Stimulated activated naive CD4-positive, alpha-beta T cell treated with Interleukin-2 at 50 U/mL for 16 hours (primary cell): Measurements from ENCODE around the gene KCMF1.

ENCODE experiments used
- DNase-seq: peaks from one replicate; lab custom pipeline; 2025; lab: John Stamatoyannopoulos, UW

KCMF1 gene

DNA sequence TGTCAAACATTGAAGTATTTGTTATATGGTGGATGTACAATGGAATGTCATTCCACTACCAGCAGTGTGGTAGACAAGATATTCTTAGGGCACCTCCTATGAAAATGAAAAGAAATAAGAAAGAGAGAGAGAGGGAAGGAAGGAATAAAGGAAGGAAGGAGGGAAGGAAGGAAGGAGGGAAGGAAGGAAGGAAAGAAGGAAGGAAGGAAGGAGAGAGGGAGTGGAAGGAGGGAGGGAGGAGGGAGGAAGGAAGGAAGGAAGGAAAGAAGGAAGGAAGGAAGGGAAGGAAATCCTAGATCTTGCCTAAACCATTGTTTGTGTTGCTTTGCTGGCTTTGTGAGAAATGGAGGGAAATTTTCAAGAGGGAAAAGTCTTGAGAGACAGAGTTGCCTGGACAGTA is 112.1 kb downstream of the KCMF1 start:
- no peak for DNase-seq

DNA sequence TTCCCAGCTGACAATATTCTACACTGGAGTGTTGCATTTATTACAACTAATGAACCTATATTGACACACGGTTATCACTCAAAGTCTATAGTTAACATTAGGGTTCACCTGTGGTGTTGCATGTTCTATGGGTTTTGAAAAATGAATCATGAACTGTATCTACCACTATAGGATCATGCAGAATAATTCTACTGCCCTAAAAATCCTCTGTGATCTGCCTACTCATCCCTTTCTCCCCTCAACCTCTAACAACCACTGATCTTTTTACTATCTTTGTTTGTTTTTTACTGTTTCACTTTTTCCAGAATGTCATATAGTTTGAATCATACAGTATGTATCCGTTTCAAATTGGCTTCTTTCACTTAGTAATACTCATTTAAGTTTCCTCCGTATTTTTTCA is 114.6 kb downstream of the KCMF1 start:
- DNase-seq = no peak

DNA sequence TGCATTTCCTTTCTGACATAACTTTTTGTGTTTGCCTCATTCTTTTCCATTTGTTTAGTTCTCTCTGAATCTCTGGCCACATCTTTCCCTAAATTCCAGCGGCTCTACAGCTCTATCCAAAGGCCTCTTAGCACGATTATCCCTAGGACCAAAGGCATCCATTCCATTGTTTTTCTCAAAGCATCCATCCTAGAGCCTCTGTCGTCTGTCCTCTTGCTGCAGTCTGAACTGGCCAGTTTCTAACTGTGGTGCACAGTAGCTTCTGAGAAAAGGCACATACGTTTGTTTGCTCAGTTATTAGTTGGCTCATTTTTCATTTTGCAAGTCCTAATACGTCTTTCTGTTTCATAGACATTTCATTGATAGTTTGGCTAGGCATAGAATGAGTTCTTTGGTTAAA is 116.6 kb downstream of the KCMF1 start:
- DNase-seq = no peak

DNA sequence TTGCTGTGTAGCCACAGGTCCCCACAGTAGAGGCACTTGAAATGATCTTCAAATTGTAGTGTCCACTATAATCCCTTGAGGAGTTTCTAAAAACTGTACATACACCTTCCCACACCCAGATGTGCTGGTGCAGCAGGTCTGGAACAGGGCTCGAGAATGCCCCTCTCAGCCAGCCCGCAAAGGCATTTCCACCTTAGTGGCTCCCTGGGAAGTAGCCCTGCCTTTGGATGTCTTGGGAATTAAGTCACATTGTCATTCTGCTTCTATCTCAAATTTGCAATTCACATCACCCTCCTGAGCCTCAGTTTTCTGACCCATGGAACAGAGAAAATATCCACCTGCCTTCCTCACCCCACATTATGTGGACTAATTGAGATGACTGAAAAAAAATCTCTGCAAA is 118.0 kb downstream of the KCMF1 start:
- DNase-seq = no peak

DNA sequence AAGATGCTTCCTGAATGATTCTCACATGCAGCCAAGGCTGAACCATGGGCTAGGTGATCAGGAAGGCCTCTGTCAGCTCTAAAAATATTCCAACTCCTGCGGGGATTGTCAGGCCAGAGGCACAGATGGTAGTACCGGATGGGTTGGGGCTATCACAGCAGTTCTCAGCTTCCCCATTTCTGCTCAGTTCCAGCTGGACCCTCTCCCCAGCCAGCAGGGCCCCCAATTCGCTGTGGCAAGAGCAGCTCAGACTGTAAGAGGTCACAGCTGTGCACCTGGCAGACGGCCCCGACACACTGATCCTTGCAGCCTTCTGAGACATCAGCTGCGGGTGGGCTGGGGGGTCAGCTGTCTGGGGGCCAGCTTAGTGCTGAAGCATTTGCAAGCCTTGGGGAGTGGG is 118.6 kb downstream of the KCMF1 start:
- no peak for DNase-seq

DNA sequence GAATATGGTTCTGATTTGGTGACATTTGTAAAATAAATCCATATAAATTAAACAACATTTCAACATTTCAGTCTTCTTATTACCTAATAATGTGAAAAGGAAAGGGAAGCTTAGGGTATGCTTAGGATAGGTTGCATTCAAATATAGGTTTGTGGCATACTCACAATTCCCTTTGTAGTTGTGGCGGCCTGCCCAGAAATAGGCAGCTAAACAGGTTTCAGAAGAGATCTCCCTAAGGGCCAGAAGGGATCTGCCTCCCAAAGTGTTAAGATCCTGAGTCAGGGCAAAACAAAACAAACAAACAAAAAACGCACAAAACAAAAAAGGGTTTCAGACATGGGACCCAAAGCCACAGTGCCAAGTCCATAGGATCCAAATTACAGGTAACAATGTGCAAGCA is 120.9 kb downstream of the KCMF1 start:
- no peak for DNase-seq

DNA sequence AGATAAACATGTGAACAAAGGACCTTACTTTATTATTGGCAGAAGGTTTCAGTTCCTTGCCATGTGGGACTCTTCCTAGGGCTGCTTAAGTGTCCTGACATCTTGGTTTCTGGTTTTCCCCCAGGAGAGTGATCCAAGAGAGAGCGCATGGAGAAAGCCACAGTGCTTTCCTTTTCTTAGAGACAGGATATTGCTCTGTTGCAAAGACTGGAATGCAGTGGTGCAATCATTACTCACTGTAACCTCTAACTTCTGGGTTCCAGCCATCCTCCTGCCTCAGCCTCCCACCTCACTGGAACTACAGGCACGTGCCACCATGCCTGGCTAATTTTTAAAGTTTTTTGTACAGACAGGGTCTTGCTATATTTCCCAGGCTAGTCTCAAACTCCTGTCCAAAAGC is 124.1 kb downstream of the KCMF1 start:
- no peak for DNase-seq

DNA sequence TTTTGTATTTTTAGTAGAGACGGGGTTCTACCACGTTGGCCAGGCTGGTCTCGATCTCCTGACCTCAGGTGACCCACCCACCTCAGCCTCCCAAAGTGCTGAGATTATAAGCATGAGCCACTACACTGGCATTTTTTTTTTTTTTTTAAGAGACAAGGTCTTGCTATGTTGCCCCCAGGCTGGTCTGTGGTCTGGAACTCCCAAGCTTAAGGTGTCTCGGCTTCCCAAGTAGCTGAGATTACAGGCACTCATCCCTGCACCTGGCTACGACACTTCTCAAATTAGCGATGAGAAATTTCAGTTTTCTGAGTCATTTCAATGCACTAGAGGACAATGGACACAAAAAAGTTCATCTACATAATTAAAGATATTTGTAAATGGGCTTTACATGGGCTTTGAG is 125.7 kb downstream of the KCMF1 start:
- no peak for DNase-seq

DNA sequence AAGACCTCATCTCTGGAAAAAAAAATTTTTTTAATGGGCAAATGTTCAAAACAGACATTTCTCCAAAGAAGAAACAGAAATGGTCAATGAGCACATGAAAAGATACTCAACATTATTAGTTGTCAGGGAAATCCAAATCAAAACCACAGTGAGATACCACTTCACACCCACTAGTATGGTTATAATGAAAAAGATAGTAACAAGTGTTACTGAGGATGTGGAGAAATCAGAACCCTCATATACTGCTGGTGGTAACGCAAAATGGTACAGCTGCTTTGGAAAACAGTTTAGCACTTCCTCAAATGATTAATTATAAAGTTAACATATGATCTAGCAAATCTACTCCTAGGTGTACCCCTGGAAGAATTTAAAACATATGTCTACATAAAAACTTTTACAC is 133.3 kb downstream of the KCMF1 start:
- no peak for DNase-seq

DNA sequence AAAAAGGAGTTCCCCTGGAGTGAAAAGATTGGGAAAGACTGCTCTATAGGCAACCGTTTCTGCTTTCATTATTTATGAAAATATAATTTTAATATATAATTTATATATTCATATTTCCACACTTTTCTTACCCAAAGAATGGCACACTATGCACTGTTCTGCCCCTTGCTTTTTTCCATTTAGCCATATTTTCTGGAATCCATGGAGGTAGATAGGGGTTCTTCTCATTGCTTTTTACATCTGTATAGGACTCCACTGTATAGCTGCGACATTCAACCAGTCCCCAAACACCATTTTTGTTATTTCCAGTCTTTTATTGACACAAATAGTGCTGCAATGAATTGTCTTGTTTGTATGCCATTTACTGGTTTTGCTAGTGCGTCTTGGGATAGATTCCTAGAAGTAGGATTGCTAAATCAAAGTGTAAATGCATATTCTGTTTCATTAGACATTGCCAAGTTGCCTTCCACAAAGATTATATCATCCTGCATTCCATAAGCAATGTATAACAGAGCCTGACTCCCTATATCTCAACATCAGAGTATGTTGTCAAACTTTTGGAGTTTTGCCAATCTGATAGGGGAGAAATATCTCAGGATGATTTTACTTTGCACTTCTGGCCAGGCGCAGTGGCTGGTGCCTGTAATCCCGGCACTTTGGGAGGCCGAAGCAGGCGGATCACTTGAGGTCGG is 135.7 kb downstream of the KCMF1 start:
- no peak for DNase-seq
